Thyroid gland (tissue), 4 donors: ENCODE results near the gene MGLL. TPM values are rescaled to one million over a fixed set of nuclear protein-coding genes. Genes with fewer than 3 reads are reported as not detected.

Experiments
- DNase-seq, 2 donors: peaks; one replicate each; pipeline ENCODE4 v3.0.0-alpha.2; 2019
- H3K27ac ChIP-seq, 3 donors: fragments of 200-600 bp; sonication (generic); 1 replicate in 2 of 3; 2 replicates in 1 of 3; pipeline ENCODE4 v1.5.1; 2016 to 2019; ENCODE audit warnings: mild to moderate bottlenecking in 1 of 3, moderate library complexity in 1 of 3
- H3K27me3 ChIP-seq: fragments of 200-600 bp; sonication (generic); one replicate; pipeline ENCODE4 v1.5.1; 2019
- H3K36me3 ChIP-seq, 2 donors: fragments of 200-600 bp; sonication (generic); one replicate each; pipeline ENCODE4 v1.5.1; 2016 to 2019
- H3K4me1 ChIP-seq, 2 donors: fragments of 200-600 bp; sonication (generic); one replicate each; pipeline ENCODE4 v1.5.1; 2017 to 2019
- H3K4me3 ChIP-seq, 3 donors: fragments of 200-600 bp; sonication (generic); replicated peaks in 1 of 3; 1 replicate in 2 of 3; 2 replicates in 1 of 3; pipeline ENCODE4 v1.5.1; 2016; ENCODE audit warnings: mild to moderate bottlenecking in 1 of 3
- H3K9me3 ChIP-seq: fragments of 200-600 bp; sonication (generic); one replicate; pipeline ENCODE4 v1.5.1; 2017
- POLR2A ChIP-seq, 2 donors: fragments of 450-650 bp; IDR thresholded peaks; one replicate each; pipeline ENCODE4 v1.6.1; 2017; ENCODE audit warnings: antibody characterized with exemption in 2 of 2, mild to moderate bottlenecking in 2 of 2, moderate library complexity in 1 of 2
- WGBS, 2 donors: methylation state at CpG; one replicate each; pipeline ENCODE4 v1.1.5; 2017; 5-methylcytosine and 5-hydroxymethylcytosine counted together
- intact Hi-C: fragments of 100-400 bp; cut with DNase I; formaldehyde crosslinking; loops from one replicate; pipeline ENCODE4 v1.15.1; 2023
- total RNA-seq, 4 donors: library from RNA; depleted of rRNA; stranded (reverse); fragments of >200 nt; gene quantifications; one replicate each; pipeline ENCODE4 v1.2.3, GENCODE V29; 2016
- TF ChIP-seq, protein P1 (sequence below), 6 experiments: fragments of 200-600 bp in 3 of 6; fragments of 450-650 bp in 3 of 6; sonication (generic) in 3 of 6; IDR thresholded peaks; one replicate each; pipeline ENCODE4 v1.5.1; 2016 to 2019; ENCODE audit warnings: antibody characterized with exemption in 6 of 6, mild to moderate bottlenecking in 2 of 6, inconsistent platforms in 1 of 6, moderate library complexity in 1 of 6

Gene MGLL
- total RNA-seq, 4 donors from 2014 or later: 12.4 to 24.7 (median 18.4) TPM

DNA sequence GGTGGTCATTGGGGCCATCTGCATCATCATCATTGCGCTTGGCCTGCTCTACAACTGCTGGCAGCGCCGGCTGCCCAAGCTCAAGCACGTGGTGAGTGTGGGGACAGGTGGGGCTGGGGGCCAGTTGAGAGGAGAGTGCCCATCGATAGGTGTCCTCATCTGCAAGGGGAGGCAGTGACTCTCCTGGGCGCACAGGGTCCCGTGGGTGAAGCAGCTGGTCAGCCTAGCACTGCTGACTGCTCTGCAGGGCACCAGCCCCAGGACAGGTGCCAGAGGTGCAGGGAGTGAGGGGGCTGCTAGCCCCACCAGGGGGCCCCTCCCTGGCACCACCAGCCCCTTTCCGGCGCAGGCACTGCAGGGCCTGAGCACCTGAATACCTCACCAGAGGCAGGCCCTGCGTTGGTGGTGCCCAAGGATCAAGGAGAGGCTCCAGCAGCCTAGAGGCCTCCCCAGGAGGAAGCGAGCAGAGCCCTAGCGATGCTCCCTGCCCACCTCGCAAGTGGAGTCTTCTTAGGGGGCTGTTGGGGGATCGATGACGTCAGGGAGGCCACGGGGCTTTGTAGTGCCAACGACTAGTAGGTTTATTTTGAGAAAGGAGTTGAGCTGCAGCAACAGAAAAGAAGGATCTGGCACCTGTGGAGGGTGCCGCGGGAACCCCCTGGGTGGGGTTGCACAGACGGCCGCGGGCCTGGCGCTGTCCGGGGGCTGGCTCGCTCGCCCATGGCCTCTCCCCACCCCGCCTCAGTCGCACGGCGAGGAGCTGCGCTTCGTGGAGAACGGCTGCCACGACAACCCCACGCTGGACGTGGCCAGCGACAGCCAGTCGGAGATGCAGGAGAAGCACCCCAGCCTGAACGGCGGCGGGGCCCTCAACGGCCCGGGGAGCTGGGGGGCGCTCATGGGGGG is 150.5 kb downstream of the MGLL start:
- Histone ChIP-seq H3K27ac (peak overlapping the region; percentile 78 to 80 (median 80)), H3K4me3 (peak overlapping the region; percentile 48 to 97 (median 73)), H3K27me3 (no peaks in the 10 kb centered on the region), H3K36me3 (no peaks in the 10 kb centered on the region), H3K4me1 (peaks cover 14% of the 10 kb centered on the region in 2 donors), H3K9me3 (no peaks in the 10 kb centered on the region)
- intact Hi-C loops: loop anchor here (5.0 kb wide), 1 partner anchor 74 kb away; the partner anchor contains the start of gene MCM2
- peak; percentile 23 to 24 for DNase-seq
- 22 to 56% methylated on average over 13 to 26 of the region's 44 CpGs for WGBS, 2 donors
- TF ChIP-seq, protein P1, sequence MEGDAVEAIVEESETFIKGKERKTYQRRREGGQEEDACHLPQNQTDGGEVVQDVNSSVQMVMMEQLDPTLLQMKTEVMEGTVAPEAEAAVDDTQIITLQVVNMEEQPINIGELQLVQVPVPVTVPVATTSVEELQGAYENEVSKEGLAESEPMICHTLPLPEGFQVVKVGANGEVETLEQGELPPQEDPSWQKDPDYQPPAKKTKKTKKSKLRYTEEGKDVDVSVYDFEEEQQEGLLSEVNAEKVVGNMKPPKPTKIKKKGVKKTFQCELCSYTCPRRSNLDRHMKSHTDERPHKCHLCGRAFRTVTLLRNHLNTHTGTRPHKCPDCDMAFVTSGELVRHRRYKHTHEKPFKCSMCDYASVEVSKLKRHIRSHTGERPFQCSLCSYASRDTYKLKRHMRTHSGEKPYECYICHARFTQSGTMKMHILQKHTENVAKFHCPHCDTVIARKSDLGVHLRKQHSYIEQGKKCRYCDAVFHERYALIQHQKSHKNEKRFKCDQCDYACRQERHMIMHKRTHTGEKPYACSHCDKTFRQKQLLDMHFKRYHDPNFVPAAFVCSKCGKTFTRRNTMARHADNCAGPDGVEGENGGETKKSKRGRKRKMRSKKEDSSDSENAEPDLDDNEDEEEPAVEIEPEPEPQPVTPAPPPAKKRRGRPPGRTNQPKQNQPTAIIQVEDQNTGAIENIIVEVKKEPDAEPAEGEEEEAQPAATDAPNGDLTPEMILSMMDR (IDR thresholded peaks at IDR 0.05): no peak
- TF ChIP-seq POLR2A (IDR thresholded peaks at IDR 0.05): no peak

DNA sequence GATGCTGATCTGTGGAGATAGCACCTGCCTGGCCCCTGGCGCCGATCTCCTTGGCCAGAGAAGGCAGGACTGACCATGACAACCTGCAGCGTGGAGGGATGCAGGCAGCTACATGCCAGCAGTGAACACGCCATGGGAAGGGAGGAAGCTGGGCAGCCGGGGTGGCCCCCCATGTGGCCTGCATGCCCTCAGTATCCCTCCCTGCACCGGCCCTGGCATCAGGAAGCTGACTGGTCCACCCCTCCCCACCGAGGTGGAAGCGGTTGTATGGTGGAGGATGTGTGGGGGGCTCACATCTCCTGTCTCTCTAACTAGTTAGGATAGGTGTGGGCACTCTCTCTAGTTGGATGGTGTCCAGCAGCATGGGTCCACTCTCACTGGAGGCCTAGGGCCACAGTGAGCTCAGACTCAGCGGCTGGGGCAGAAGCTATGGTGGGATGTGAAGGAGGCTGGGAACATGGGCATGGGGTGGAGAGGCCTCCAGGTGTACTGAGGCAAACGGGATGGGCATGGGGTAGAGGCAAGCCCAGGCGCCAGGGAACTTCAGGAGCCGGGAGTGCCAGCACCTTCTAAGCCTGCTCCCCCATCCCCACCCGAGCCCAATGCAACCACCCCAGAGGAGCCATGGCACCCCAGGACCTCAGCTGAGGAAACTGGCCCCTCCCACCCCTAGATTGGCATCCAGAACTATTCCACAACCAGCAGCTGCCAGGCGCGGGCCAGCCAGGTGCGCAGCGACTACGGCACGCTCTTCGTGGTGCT is 151.4 kb downstream of the MGLL start:
- Histone ChIP-seq H3K27me3 (no peaks in the 10 kb centered on the region), H3K4me1 (peaks cover 14% of the 10 kb centered on the region in 2 donors), H3K27ac (no peak overlapping the region), H3K9me3 (no peaks in the 10 kb centered on the region), H3K36me3 (no peaks in the 10 kb centered on the region), H3K4me3 (no peak overlapping the region)
- intact Hi-C loops: loop anchor here (5.0 kb wide), 1 partner anchor 74 kb away; the partner anchor contains the start of gene MCM2
- DNase-seq: no peak
- TF ChIP-seq POLR2A (IDR thresholded peaks at IDR 0.05): no peak
- TF ChIP-seq, protein P1 (IDR thresholded peaks at IDR 0.05): no peak
- 93 to 95% methylated on average over 4 to 12 of the region's 20 CpGs for WGBS, 2 donors

DNA sequence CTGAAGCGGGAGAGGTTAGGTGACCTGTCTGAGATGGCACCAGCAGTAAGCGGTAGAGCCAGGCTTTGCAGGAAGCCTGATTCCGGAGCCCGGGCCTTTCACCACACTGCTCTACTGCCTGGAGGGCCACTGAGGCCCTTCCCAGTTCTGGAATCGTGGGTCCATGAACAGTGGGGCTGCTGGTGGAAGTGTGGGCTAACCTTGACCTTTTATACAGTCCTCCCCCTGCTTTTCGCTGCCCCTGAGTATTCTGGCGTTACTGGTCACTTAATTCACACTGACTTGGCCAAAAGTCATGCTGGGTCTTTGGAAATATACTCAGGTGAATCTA is 152.1 kb downstream of the MGLL start:
- DNase-seq: no peak
- no peak overlapping the region for H3K27ac ChIP-seq
- H3K9me3 ChIP-seq: no peaks in the 10 kb centered on the region
- 98 to 99% methylated on average over 7 of the region's 7 CpGs for WGBS, 2 donors
- no peaks in the 10 kb centered on the region for H3K27me3 ChIP-seq
- peaks cover 14% of the 10 kb centered on the region in 2 donors for H3K4me1 ChIP-seq
- TF ChIP-seq POLR2A (IDR thresholded peaks at IDR 0.05): no peak
- TF ChIP-seq, protein P1 (IDR thresholded peaks at IDR 0.05): no peak
- intact Hi-C loops: loop anchor here (5.0 kb wide), 1 partner anchor 73 kb away; the partner anchor contains the start of gene MCM2
- no peaks in the 10 kb centered on the region for H3K36me3 ChIP-seq
- no peak overlapping the region for H3K4me3 ChIP-seq

DNA sequence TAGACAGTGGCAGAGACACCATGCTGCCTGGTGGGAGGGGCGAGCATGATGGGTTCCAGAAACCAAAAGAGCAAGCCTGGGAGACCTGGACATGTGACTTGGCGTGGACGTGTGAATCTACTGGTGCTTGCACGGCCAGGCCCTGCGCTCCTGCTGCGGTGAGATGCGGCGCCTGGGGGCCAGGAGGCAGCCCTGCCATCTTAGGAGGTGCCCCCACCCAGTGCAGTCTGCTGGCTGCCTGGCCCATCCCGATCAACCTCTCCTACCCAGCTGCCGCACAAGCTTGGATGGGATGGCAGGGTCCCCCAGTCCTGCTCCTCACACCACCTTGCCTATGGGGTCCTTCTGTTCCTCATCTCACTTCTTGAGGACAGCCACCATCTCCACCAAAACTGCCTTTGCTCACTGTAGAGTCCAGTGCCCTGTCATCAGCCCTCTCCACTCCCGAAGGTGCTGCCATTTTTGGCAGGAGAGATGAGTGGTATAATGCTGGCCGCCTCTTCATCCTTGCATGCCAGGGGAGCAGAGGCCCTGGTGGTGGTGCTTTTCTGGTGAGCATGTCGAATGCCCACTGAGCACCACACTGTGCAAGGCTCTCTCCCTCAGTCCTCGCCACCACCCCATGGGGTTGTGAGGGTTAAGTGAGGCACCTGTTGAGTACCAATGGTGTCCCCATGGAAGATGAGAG is 152.6 kb downstream of the MGLL start:
- intact Hi-C loops: loop anchor here (5.0 kb wide), 1 partner anchor 72 kb away; the partner anchor contains the start of gene MCM2
- Histone ChIP-seq H3K4me3 (no peak overlapping the region), H3K36me3 (no peaks in the 10 kb centered on the region), H3K27me3 (no peaks in the 10 kb centered on the region), H3K27ac (no peak overlapping the region), H3K4me1 (peaks cover 14% of the 10 kb centered on the region in 2 donors), H3K9me3 (no peaks in the 10 kb centered on the region)
- 91 to 97% methylated on average over 11 to 14 of the region's 14 CpGs for WGBS, 2 donors
- TF ChIP-seq, protein P1 (IDR thresholded peaks at IDR 0.05): no peak
- no peak for TF ChIP-seq POLR2A (IDR thresholded peaks at IDR 0.05)
- no peak for DNase-seq
